Neural cell (in vitro differentiated cells): ENCODE results near the gene SF3B1.

ENCODE experiments used
- CTCF ChIP-seq: fragments of 450-650 bp; IDR thresholded peaks from 2 replicates; pipeline ENCODE4 v1.5.1; 2014; ENCODE audit warnings: antibody characterized with exemption, mild to moderate bottlenecking, moderate library complexity; ENCODE audit not compliant: poor library complexity, severe bottlenecking
- EZH2 ChIP-seq: fragments of 200-600, 300-800 bp; shearing (Covaris generic), sonication (generic); IDR thresholded peaks from 2 replicates; pipeline ENCODE4 v1.6.1; 2014; ENCODE audit warnings: antibody characterized with exemption, low read length, borderline replicate concordance, mild to moderate bottlenecking; ENCODE audit not compliant: insufficient read depth, poor library complexity, severe bottlenecking
- TAF1 ChIP-seq: IDR thresholded peaks from 2 replicates; pipeline ENCODE4 v1.6.1; 2012; ENCODE audit warnings: low read depth

- no peak for TF ChIP-seq CTCF
- TF ChIP-seq EZH2 = no peak
- TF ChIP-seq TAF1 = no peak
Observed at GRCh38 chr2:197442857-197443256, 8.0 kb upstream of the SF3B1 start.
